Measurements from ENCODE around the gene INTS11. TPM values are rescaled to one million over a fixed set of nuclear protein-coding genes. Genes with fewer than 3 reads are reported as not detected.

INTS11 gene
- total and polyA plus RNA-seq, 2 of the 8 experiments (the other 6 are each of a cell fraction or from before 2014, with no cell fraction given): 113 to 243 TPM

DNA sequence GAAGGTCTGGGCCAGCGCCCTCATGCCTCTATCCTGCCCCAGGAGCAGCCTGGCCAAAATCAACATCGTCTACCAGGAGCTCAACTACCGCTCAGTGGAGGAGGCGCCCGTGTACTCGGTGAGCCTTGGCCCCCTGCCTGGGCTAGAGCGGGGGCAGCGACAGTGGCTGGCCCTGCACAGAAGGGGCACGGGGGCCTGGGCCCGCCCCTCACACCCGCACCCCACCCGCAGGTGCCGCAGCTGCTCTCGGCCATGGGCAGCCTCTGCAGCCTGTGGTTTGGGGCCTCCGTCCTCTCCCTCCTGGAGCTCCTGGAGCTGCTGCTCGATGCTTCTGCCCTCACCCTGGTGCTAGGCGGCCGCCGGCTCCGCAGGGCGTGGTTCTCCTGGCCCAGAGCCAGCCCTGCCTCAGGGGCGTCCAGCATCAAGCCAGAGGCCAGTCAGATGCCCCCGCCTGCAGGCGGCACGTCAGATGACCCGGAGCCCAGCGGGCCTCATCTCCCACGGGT is 33.4 kb downstream of the INTS11 start (continued):
- TF ChIP-seq JUND (IDR thresholded peaks at IDR 0.05; ENCODE audit: low read length): no peak

All from H1 (cell line).